Right ventricle myocardium inferior (tissue), 1 donor: ENCODE measurements around the gene NOTUM. TPM values are rescaled to one million over a fixed set of nuclear protein-coding genes. Genes with fewer than 3 reads are reported as not detected.
"Not testable (repeated sequence)": the region's sequence is repeated elsewhere in the genome, so short reads cannot be mapped to it uniquely, and the experiment has no call there.

Source experiments
- ATAC-seq: fragments of 200-7000 bp; cut with Tn5 transposase; one replicate; pipeline ENCODE4 v1.9.1; 2020; ENCODE audit warnings: mild to moderate bottlenecking, moderate library complexity
- DNase-seq: peaks from one replicate; pipeline ENCODE4 v3.0.0; 2021; ENCODE audit errors: missing footprints
- intact Hi-C: fragments of 100-400 bp; cut with DNase I; formaldehyde crosslinking; loops from one replicate; pipeline ENCODE4 v1.11.0; 2022
- total RNA-seq: library from RNA; stranded (reverse); fragmentation: NEBNext Ultra II Directional; extraction: Animal tissue kit (Norgen Biotek cat#: 25700); gene quantifications from one replicate; pipeline ENCODE4 v1.2.1, GENCODE V29; 2021
- donor health status: DM: no; HTN: yes; CAD: no; lungs with severe emphysema.

The NOTUM gene
- total RNA-seq, 1 donor from 2014 or later: 0.89 TPM

DNA sequence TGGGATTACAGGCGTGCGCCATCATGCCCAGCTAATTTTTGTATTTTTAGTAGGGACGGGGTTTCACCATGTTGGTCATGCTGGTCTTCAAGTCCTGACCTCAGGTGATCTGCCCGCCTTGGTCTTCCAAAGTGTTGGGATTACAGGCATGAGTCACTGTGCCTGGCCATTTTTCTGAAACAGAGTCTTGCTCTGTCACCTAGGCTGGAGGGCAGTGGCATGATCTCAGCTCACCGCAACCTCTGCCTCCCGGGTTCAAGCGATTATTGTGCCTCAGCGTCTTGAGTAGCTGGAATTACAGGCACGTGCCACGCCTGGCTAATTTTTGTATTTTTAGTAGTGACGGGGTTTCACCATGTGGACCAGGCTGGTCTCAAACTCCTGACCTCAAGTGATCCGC lies 20.5 kb upstream of the NOTUM start:
- ATAC-seq, DNase-seq, intact Hi-C loops: not testable (repeated sequence)

DNA sequence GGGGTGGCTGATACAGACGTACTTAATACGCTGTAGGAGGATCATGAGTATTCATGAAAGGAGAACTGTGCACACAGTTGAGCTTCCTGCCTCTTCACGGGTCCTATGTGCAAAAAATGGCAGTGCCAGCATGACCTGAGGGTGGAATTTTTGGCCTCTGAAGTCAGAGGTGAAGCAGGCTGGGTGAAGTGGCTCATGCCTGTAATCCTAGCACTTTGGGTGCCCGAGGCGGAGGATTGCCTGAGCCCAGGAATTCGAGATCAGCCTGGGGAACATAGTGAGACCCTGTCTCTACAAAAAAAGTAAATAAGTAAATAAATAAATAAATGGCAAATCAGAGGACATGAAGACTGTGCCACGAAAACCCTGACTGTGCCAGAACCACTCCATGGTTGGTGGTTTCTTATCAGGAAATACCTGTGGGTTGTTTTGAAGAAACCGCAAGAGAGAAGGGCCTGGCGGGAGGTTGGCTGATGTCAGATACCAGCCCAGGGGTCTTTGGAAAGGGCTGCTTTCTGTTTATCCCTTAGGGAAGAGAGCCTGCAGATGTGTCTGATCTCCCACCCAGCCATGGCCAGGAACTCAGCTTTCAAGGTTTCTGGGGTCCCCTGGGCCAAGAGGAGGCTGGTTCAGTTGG lies 19.8 kb upstream of the NOTUM start:
- no peak for ATAC-seq
- no peak for DNase-seq
- intact Hi-C loops: no loop called here

DNA sequence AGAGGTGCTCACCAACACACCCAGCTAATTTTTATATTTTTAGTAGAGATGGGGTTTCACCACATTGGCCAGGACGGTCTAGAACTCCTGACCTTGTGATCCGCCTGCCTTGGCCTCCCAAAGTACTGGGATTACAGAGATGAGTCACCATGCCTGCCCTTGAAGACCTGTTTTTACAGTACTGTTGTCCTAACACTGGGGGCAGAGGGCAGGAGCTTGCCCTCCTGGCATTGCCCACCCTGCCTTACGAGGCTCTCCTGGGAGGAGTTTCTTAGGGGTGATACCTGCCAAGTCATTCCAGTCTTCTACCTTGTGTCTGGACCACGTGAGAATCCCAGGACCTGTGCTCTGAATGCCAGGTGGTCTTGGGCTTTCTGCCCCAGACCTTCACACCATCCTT lies 19.1 kb upstream of the NOTUM start:
- ATAC-seq: no peak

DNA sequence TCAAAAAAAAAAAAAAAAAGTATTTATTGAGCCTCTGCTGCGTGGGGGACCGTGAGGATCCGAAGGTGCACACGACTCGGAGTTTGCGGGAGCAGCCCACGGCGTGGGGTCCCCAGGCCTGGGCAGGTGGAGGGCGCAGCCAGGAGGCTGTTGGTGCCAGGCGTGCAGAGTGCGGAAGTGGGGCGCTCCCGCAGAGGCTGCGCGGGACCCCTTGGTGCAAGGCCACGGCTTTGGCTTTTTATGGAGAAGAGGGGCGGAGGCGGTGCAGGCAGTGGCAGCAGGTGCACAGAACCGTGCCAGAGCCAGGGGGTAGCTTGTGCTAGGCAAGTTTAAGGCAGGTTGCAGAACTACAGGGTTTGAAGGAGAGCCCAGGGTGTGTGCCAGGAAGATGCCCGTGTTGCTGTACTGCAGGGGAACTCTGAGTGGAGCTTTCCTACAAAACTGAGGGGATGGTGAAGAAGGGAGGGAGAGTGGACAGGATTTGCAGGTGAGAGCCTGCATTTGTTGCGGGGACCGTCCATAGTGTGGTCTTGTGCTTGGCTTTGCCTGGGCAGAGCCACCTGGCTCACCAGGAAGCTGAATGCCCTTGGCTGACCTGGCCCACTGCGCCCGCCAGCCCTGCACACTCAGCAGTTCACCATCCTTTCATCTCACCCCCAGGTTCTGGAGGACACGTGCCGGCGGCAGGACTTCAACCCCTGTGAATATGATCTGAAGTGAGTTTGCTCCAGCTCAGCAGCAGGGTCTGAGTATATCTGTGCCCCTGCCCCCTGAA lies 17.7 kb upstream of the NOTUM start:
- ATAC-seq (no peak), DNase-seq (peak; percentile 58)
- intact Hi-C loops: loop anchor here (5.0 kb wide), 1 partner anchor 34 kb away; no protein-coding TSS in a partner anchor

More for the DNA sequence above, 19.1 kb upstream of the NOTUM start:
- intact Hi-C loops: no loop called here
- no peak for DNase-seq

DNA sequence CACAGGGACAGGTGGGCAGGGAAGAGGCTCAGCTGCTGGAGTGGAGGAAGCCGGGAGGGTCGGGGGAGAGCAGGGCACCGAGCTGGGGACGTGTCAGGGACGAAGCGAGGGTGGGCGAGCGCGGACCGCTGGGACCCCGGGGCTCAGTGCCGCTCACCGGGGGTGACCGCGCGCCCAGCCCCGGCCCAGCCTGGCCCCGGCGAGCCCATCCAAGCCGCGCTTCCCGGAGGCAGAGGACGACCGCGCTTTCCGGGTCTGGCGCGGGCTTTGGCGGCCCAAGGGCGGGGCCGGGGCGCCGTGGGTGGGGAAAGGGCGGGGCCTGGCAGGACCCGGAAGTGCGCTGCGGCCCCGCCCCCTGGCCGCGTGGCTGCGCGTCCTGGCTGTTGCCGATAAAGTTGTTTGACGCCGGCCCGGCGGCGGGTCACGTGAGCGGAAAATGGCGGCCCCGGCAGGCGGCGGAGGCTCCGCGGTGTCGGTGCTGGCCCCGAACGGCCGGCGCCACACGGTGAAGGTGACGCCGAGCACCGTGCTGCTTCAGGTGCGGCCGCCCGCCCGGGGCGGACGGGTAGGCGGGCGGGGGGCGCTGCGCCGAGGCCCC lies 16.3 kb upstream of the NOTUM start, which contains the start of gene ASPSCR1:
ASPSCR1 (plus strand) TSS at position 419 of the 598 bp plus-strand sequence; CDS start at position 437, 18 bp downstream.
- intact Hi-C loops: loop anchor here (5.0 kb wide), 1 partner anchor 35 kb away; no protein-coding TSS in a partner anchor
- ATAC-seq: peak; percentile 97
- DNase-seq: peak; percentile 97

DNA sequence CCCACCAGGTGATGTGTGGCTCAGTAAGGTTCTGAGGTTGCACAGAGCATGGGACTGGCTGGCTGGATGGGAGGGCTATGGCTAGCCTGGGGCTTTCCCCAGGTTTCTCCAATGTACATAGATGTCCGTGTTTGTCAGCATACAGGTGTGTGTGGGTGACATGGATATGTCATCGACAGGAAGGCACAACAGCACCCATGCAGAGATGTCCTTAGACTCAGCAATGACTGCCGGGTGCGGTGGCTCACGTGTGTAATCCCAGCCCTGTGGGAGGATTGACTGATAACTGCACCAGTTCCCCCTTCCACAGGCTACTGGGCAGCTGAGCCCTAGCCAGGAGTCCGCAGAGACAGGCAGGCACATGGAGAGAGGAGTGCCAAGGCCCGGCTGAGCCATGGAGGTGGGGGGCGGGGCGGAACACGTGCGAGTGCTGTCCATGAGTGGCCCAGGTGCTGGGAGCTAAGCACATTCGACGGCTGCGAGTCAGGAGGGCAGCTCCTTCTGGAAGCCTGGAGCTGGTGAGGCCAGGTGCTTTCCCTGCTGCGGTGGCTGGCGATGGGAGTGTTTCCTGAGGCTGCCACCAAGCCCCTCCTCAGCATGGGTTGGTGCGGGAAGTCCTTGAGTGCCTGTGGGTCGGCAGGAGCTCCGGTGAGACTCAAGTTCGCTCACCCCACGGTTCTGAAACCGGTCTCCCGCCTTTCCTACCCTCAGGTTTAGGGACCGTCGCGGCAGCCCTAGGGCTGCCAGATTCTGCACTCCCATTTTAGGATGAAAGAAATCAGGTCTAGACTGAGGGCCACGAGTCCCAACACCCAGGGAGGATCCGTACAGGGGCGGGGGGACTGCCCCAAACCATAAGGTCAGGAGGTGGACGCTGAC lies 15.6 kb upstream of the NOTUM start:
- ATAC-seq: peak; percentile 14
- peak; percentile 71 for DNase-seq
- intact Hi-C loops: loop anchor here (5.0 kb wide), 1 partner anchor 36 kb away; no protein-coding TSS in a partner anchor

DNA sequence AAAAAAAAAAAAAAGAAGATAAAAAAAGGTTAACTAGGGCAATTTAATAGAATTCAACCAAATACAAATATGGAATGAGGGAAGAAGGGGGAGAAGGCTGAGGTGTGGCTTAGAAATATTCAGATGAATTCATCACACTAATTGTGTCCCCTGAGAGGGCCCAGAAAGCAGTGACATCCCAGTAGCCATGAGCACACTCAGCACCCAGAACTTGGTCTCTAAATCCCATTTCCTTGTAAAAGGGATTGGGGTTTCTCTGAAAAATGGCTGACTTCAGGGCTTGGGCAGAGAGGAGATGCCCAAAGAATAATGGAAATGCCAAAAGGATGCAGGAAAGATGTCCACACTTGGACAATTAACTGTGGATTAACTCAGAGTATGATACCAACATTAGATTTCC lies 12.4 kb upstream of the NOTUM start:
- ATAC-seq (no peak), DNase-seq (no peak)
- intact Hi-C loops: no loop called here

DNA sequence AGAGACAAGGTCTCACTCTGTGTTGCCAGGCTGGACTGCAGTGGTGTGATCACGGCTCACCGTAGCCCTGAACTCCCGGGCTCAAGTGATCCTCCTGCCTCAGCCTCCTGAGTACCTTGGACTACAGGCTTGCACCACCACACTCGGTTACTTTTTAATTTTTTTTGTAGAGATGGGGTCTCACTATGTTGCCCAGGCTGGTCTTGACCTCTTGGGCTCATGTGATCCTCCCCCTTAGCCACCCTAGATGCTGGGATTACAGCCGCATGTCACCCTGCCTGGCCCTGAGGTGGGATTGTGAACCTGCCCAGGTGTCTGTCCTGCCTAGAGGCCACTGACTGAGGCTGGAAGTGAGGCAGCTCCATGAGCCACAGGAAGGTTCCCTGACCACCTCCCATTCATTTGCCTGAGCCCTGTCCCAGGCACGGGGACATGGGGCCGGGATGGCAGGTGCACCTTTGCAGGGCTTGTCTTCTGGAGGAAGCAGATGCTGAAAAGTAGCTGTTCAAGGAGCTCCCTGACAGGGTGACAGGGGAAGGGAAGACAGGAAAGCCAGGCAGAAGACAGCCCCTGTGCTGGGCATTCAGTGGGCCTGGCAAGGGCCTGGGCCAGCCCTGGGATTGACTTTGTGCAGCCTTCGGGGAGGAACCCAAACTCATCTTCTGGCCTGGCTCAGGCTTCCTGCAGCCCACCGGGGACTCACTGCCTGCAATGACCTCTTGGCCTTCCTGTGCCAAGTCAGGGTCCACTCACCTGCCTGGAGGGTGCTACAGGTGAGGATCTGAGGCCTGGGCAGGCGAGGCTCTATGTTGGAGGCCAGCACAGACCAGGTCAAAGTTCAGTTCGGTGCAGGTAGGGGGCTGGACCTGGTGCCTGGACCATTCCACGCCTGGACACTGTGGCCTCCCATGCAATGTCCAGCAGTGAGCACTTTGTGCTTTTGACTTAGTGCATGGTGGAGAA lies 8.1 kb upstream of the NOTUM start:
- intact Hi-C loops: no loop called here
- ATAC-seq: no peak
- DNase-seq: no peak

DNA sequence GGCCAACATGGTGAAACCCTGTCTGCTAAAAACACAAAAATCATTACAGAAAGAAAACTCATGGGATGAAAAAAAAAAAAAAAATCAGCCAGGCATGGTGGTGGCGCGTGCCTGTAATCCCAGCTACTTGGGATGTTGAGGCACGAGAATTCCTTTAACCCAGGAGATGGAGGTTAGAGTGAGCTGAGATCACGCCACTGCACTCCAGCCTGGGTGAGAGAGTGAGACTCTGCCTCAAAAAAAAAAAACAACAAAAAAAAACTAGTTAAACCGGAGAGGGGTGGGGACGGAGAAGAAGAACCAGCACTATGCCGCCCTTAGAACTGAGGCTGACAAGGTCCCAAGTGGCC lies 7.4 kb upstream of the NOTUM start:
- intact Hi-C loops: no loop called here
- ATAC-seq (no peak), DNase-seq (no peak)

DNA sequence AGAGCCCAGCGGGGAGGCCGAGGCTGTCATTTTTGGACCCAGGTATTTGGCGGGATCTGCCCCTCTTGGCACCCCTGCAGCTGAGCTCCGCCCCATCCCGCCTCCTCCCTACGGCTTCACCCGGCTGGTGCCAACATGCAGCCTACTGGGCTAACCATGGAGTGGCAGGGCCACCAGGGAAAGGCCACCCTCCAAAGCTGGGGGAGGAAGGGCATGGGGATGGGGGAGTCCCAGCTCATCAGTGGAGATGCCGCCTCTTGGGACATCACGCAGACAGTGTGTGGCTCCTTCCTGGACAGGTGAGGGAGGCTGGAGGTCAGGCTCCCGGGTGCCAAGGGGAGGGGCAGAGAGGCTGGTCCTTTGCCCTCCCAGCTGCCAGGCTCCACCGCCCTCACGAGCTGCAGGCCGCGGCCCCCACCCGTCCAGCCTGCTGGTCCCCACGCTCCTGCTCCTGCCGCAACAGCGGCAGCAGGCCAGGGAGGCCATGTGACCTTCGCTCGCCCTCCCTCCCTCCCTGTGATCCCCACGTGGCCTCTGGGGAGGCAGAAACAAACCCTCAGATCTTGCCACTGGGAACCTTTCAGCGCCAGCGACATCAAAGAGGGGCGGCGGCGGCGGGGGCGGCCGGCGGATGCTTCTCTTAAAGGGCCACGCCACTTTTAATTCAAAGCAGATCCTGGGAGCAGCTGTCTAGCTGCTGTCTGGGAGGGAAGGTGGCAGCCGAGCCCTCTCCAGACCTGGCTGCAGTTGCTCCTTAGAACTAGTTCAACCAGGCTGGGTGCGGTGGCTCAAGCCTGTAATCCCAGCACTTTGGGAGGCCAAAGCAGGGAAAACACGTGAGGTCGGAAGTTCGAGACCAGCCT lies 6.8 kb upstream of the NOTUM start:
- ATAC-seq (peak; percentile 85), DNase-seq (peak; percentile 88)
- intact Hi-C loops: no loop called here

DNA sequence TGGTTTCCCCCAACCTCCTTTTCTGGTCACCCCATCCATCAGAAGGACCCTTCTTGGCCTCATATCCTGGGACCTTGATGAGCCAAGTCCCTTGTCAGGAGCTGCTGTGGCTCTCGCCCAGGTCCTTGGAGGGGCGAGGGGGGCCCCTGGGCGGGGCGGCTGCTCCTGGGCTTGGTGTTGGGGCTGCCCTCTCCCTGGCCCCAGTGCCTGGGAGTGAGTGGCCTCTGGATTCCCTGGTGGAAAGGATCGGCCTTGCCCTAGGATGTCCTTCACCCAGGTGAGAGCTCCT lies 6.2 kb upstream of the NOTUM start:
- intact Hi-C loops: no loop called here

DNA sequence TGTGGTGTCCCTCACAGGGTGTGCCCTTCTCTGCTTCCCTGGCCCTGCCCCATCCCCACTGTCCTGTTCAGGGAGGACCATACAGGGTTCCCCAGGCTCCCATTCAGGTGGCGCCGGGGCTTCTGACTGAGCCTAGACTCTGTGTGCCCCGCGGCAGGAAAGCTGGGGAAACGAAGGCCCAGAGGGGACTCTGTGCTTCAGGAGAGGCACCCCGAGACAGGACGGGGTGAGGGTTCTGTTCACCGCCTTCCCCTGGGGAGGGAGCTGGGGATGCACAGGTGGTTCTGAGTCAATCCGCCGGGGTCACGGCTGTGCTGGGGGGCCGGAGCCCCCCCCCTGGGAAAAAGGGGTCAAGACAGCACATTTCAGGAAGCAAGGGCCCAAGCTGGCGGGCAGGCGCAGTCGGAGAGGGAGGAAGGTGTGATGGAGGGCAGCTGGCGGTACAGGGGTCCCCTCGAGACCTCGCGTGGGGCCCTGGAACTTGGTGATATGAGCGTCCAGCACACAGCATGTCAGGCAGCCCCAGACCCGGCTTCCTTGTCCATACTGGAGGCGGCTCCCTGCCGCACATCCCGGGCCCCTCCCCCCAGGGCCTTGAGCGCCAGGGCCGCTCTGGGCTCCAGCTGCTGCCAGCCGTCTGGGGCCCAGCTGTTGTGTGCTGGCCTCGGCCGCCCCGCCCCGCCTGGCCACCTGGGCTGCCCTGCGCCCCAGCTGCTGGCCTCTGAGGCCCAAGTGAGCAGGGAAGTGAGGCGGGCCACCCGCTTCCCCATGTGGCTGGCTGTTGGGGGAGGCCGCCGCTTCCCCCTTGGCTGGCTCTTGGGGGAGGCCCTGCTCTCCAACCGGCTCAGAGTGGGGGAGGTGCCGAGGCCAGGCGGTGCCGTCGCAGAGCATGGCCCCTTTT lies 5.6 kb upstream of the NOTUM start:
- intact Hi-C loops: no loop called here

More for the DNA sequence above, 6.2 kb upstream of the NOTUM start:
- no peak for DNase-seq
- peak; percentile 3 for ATAC-seq

DNA sequence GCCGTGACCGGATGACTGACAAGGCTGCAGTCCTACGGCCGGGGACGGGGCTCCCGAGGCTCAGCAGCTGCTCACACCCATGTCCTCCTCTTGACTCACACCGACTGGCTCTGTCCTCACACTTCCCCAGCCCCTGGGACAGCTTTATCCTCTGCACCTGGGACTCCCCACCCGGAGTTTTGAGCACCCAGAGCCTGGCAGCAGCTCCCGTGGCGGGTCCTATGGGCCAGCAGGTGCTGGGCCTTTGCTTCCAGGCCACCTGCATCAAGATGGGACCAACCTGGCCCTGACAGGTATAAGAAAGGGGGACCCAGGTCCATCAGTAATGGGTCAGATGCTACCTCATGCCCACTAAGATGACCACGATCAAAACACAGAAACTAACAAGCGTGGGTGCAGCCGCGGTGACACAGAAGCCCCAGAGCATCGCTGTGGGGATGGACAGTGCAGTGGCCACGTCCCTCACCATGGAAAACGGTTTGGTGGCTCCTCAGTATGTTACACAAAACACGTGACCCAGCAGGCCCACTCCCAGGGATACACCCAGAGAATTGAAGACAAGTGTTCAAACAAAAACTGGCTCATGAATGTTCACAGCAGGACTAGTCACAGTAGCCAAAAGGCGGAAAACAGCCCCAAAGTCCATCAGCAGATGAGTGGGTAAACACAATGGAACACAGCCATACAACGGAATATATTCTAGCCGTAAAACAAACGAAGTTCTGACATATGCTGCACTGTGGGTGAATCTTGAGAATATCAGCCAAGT lies 3.3 kb upstream of the NOTUM start:
- DNase-seq (no peak), ATAC-seq (no peak)
- intact Hi-C loops: no loop called here

More for the DNA sequence above, 5.6 kb upstream of the NOTUM start:
- peak; percentile 84 for ATAC-seq
- DNase-seq: peak; percentile 84

DNA sequence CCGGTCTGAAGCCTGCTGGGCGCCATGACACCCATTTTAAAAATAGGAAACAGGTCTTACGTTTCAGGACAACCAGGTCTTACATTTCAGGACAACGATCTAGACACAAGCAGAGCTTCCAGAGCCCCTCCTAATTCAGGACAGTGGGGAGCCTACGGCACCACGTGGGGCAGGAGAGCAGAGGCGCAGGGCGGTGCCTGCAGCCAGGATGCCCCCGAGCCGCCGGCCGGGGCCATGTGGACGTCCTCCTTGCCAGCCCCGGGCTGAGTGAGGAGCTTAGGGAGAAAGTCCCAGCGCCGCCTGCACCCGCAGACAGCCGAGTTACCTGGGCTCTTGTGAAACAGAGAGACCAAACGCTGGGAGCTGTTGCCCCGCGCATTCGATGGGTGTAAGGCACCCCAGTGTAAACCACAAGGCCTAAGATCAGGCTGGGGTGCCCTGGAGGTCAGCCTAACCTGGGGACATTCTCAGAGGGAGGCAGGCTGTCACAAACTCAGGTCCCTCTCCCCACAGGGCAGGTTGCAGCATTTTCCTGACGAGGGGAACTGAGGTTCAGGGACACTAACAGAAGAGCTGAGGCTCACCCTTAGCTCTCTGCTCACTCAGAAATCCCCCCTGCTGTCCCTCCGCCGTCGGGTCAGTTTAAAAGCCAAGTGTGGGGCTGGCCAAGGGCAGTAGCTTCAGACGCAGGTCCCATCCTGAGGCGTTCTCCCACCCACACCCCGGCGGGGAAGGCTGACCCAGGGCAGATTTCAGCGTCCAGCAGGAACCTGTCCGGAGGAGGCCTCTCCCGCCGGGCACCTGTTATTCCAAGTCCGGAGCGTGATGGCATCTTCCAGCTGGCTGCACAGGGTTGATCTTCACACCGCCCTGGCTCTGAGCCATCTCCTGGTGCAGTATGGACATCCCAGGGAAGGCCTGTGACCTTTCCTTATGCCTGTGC lies 1.8 kb upstream of the NOTUM start:
- intact Hi-C loops: no loop called here
- ATAC-seq: no peak
- no peak for DNase-seq
